BJ (cell line): ENCODE data around the gene CACNA1C. TPM values are rescaled to one million over a fixed set of nuclear protein-coding genes. Genes with fewer than 3 reads are reported as not detected.

Source experiments
- CTCF ChIA-PET: fragments of 350-600 bp; formaldehyde crosslinking; extraction: SDS; loops from one replicate; lab custom pipeline; 2021; ENCODE audit warnings: antibody characterized with exemption, inconsistent platforms; lab: Yijun Ruan, JAX
- POLR2A ChIA-PET: fragments of 300-600 bp; sonication (Branson Sonifier 250); formaldehyde crosslinking; extraction: SDS; loops from one replicate; lab custom pipeline; 2021; ENCODE audit warnings: antibody characterized with exemption; lab: Charles Lee
- DNase-seq: peaks from one replicate; pipeline ENCODE4 v3.0.0-alpha.2; 2011; ENCODE audit warnings: low read depth
- H3K27me3 ChIP-seq: 2 replicates; pipeline ENCODE4 v1.6.0; 2011; ENCODE audit warnings: low read length; ENCODE audit not compliant: control insufficient read depth, insufficient read depth
- H3K36me3 ChIP-seq: 2 replicates; pipeline ENCODE4 v1.5.1; 2011; ENCODE audit warnings: low read length; ENCODE audit not compliant: control insufficient read depth, insufficient read depth
- H3K4me3 ChIP-seq: 2 replicates; pipeline ENCODE4 v1.5.1; 2011; ENCODE audit warnings: low read depth, mild to moderate bottlenecking, control low read depth, low read length
- polyA plus RNA-seq: library from polyadenylated mRNA; depleted of rRNA; stranded (reverse); fragments of >200 nt; gene quantifications from 2 replicates; pipeline ENCODE4 v1.2.3, GENCODE V29; 2011
- TF ChIP-seq, protein P1 (sequence below): IDR thresholded peaks from 2 replicates; pipeline ENCODE4 v1.5.1; 2011; ENCODE audit warnings: low read depth, mild to moderate bottlenecking, control low read depth, inconsistent platforms, low read length, moderate library complexity; ENCODE audit not compliant: insufficient read depth

CACNA1C gene
- polyA plus RNA-seq, 1 experiment, result 14.7 TPM

DNA sequence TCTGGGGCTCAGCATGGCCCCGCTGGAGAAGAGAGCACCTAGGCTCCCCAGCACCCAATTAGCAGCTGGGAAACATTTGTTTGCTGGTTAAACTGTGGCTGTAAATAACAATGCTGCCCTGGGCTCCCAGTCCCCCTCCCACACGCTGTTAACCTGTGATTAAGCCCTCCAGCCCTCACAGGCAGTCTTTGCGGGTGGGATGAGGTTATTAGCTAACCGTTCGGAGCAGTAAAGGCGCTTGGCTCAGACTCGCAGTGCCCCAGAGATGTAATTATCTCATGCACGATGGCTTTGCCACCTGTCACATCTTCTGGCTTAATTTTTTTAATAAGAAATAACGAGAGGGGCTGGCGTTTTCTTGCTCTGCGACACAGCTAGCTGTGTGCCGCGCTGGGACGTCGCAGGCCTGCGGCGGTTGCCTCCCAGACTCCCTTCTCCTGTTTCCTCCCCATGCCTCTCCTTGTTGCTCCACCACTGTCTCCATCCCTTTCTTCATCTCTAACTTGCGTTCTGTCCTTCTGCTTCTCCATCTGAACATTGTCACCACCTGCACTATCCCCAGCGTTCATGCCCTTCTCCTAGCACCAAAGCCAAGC is 502.8 kb downstream of the CACNA1C start:
- ChIA-PET POLR2A (no interaction called here), CTCF (no interaction called here)
- no peak for DNase-seq
- no peaks in the 10 kb centered on the region for H3K27me3 ChIP-seq
- TF ChIP-seq, protein P1, sequence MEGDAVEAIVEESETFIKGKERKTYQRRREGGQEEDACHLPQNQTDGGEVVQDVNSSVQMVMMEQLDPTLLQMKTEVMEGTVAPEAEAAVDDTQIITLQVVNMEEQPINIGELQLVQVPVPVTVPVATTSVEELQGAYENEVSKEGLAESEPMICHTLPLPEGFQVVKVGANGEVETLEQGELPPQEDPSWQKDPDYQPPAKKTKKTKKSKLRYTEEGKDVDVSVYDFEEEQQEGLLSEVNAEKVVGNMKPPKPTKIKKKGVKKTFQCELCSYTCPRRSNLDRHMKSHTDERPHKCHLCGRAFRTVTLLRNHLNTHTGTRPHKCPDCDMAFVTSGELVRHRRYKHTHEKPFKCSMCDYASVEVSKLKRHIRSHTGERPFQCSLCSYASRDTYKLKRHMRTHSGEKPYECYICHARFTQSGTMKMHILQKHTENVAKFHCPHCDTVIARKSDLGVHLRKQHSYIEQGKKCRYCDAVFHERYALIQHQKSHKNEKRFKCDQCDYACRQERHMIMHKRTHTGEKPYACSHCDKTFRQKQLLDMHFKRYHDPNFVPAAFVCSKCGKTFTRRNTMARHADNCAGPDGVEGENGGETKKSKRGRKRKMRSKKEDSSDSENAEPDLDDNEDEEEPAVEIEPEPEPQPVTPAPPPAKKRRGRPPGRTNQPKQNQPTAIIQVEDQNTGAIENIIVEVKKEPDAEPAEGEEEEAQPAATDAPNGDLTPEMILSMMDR, result no peak
- peaks cover 32% of the 10 kb centered on the region for H3K36me3 ChIP-seq
- no peak overlapping the region for H3K4me3 ChIP-seq

DNA sequence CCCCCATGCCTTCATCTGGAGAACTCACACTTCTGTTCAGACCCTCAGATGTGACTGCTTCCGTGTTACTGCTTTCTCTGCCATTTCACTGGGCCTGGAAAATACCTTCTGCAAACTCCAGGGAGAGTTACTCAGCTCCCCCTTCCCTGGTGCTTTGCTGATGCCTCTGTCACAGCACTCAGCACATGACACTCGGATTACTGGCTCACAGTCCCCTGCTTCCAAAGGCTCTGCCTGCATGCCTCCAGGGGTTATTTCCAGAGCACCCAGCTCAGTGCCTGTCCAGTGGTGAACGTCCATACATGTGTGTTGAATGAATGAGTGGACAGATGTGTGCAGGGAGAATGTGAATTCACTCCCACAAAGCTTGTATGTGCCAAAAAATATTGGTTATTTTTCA is 504.8 kb downstream of the CACNA1C start:
- CTCF ChIA-PET, result interaction anchor here (0.8 kb wide), 1 partner anchor 22 kb away, joined by 3 read pairs; no protein-coding TSS in a partner anchor
- POLR2A ChIA-PET, result no interaction called here
- DNase-seq, result no peak
- H3K27me3 ChIP-seq, result no peaks in the 10 kb centered on the region
- no peak overlapping the region for H3K4me3 ChIP-seq
- TF ChIP-seq, protein P1, result no peak
- H3K36me3 ChIP-seq, result peaks cover 31% of the 10 kb centered on the region

DNA sequence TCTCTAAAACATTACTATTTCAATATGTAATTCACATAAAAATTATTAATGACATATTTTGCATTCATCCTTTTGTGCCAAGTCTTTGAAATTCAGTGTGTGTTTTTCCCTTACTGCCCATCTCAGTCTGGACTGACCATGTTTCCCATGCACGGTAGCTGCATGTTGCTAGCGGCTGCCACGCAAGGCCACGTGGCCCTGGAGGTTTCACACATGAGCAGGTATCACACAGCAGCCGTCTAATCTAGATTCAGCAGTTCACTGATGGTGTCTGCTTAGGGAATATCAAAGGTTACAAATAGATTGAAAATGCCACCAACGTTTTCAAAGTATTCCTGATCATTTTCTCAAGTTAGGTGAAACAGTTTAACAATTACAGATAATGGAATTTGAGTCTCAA is 507.1 kb downstream of the CACNA1C start:
- Histone ChIP-seq H3K4me3 (no peak overlapping the region), H3K27me3 (no peaks in the 10 kb centered on the region), H3K36me3 (peaks cover 19% of the 10 kb centered on the region)
- DNase-seq, result no peak
- TF ChIP-seq, protein P1, result no peak
- POLR2A ChIA-PET, result no interaction called here
- CTCF ChIA-PET, result interaction anchor here (2.2 kb wide), 1 partner anchor 23 kb away, joined by 8 read pairs; no protein-coding TSS in a partner anchor

DNA sequence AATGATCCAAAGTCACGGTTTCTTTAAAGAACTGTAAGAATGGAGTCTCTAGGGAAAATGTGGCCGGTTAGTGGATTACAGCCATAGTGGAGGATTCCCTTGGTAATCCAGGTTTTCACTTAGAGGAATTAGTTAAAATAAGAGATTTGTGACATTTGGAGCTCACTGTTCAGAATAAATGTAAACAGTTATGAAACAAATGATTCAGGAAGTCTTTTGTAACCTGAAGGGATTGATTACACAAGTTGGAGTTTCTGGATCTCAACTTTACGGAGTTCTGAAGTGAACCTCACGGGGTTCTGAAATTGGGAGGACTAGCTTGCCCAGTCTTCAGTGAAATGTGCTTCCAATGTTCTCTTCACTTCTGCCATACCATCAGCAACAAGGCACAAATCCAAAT is 507.6 kb downstream of the CACNA1C start:
- DNase-seq, result no peak
- Histone ChIP-seq H3K4me3 (no peak overlapping the region), H3K36me3 (peaks cover 15% of the 10 kb centered on the region), H3K27me3 (no peaks in the 10 kb centered on the region)
- CTCF ChIA-PET, result interaction anchor here (1.7 kb wide), 1 partner anchor 22 kb away, joined by 6 read pairs; no protein-coding TSS in a partner anchor
- POLR2A ChIA-PET, result no interaction called here
- TF ChIP-seq, protein P1, result no peak

DNA sequence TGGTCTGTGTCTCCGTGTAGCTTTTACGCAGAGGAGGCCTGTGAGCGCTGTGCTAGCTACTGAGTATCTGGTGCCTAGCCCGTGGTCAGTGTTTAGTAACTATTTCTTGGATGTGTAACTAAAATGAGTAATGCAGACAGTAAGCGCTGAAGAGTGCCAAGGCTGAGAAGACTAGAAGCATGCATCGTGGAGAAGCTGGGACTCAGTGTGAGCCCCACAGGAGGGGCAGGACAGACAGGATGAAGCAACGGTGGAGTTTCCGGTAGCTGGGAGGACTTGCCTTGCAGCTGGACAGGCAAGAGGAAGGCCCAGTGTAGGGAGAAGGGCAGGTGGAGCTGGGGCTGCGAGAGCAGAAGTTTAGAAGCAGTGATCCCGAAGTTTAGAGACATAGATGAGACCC is 508.6 kb downstream of the CACNA1C start:
- TF ChIP-seq, protein P1, result no peak
- Histone ChIP-seq H3K36me3 (peaks cover 12% of the 10 kb centered on the region), H3K4me3 (no peak overlapping the region), H3K27me3 (no peaks in the 10 kb centered on the region)
- CTCF ChIA-PET, result interaction anchor here (0.6 to 1.7 kb wide), 2 partner anchors 21 to 736 kb away, joined by 4 to 6 read pairs; no protein-coding TSS in a partner anchor
- POLR2A ChIA-PET, result no interaction called here
- no peak for DNase-seq
